Umbilical cord (tissue), 2 donors: ENCODE results near the gene SPR. TPM values are rescaled to one million over a fixed set of nuclear protein-coding genes. Genes with fewer than 3 reads are reported as not detected.

Source experiments
- DNase-seq: peaks from one replicate; pipeline ENCODE4 v3.0.0-alpha.2; 2015; ENCODE audit warnings: low spot score
- total RNA-seq: library from RNA; depleted of rRNA; stranded (reverse); fragments of >200 nt; gene quantifications from one replicate; pipeline ENCODE4 v1.2.3, GENCODE V29; 2014; ENCODE audit warnings: low replicate concordance; ENCODE audit not compliant: insufficient read depth

The SPR gene
- total RNA-seq, 1 donor from 2014 or later = 19.5 TPM

GRCh38 chr2:72915320-72915906 lies 28.2 kb downstream of the SPR start:
- DNase-seq = no peak

GRCh38 chr2:72915907-72916742 lies 28.9 kb downstream of the SPR start:
- DNase-seq = peak; percentile 35

- no peak for DNase-seq
Observed at GRCh38 chr2:72916743-72917137, 29.5 kb downstream of the SPR start.

GRCh38 chr2:72917138-72917876 lies 30.1 kb downstream of the SPR start, which contains the start of gene EMX1:
Gene EMX1, plus strand, starts transcription at chr2:72917519. Its CDS starts 334 bp downstream, at chr2:72917853.
- DNase-seq = peak; percentile 24

- DNase-seq = no peak
Observed at GRCh38 chr2:72917877-72918553, 30.8 kb downstream of the SPR start.

GRCh38 chr2:72919414-72920317 lies 32.5 kb downstream of the SPR start:
- no peak for DNase-seq

- peak; percentile 43 for DNase-seq
Observed at GRCh38 chr2:72920318-72921087, 33.3 kb downstream of the SPR start.

GRCh38 chr2:72921088-72921851 lies 34.1 kb downstream of the SPR start:
- no peak for DNase-seq

- DNase-seq = no peak
Observed at GRCh38 chr2:72921853-72922252, 34.6 kb downstream of the SPR start.

- DNase-seq = no peak
Observed at GRCh38 chr2:72923833-72924352, 36.7 kb downstream of the SPR start.

- DNase-seq = no peak
Observed at GRCh38 chr2:72924353-72925240, 37.4 kb downstream of the SPR start.

GRCh38 chr2:72925328-72925943 lies 38.2 kb downstream of the SPR start:
- DNase-seq = no peak

GRCh38 chr2:72926368-72926767 lies 39.2 kb downstream of the SPR start:
- DNase-seq = no peak

- DNase-seq = no peak
Observed at GRCh38 chr2:72926811-72927465, 39.7 kb downstream of the SPR start.

GRCh38 chr2:72927619-72928550 lies 40.7 kb downstream of the SPR start:
- no peak for DNase-seq

GRCh38 chr2:72929010-72929409 lies 41.8 kb downstream of the SPR start:
- DNase-seq = no peak
